ENCODE results near the gene FBH1. TPM values are rescaled to one million over a fixed set of nuclear protein-coding genes. Genes with fewer than 3 reads are reported as not detected.
A peak's percentile ranks its signal among the peaks of the same experiment; 100 is the strongest.

Gene FBH1
- total and polyA plus RNA-seq, 10 of the 15 experiments (the other 5 are each of a cell fraction or from before 2014, with no cell fraction given) = 6.1 to 67.6 (median 47.2) TPM

DNA sequence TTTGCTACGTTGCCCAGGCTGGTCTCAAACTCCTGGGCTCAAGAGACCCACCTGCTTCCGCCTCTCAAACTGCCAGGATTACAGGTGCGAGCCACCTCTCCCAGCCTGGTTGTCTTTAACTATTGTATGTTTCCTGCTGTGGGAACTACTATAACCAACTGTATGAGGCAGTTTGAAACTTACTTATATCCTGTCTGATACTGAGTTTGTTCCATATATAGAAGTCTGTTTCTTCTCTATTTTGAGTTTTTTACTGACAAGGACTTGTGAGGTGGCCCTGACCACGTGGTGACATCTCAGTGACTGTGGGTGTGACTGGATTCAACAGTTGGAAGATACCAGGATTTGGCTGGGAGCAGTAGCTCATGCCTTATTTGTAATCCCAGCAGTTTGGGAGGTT is 14.2 kb downstream of the FBH1 start (continued):
- TF ChIP-seq, protein P1, sequence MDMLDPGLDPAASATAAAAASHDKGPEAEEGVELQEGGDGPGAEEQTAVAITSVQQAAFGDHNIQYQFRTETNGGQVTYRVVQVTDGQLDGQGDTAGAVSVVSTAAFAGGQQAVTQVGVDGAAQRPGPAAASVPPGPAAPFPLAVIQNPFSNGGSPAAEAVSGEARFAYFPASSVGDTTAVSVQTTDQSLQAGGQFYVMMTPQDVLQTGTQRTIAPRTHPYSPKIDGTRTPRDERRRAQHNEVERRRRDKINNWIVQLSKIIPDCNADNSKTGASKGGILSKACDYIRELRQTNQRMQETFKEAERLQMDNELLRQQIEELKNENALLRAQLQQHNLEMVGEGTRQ (IDR thresholded peaks at IDR 0.05; ENCODE audit: borderline replicate concordance, low read depth, low read length) = no peak
- no peak for TF ChIP-seq KAT2A (conservative IDR thresholded peaks at IDR 0.05; ENCODE audit: control insufficient read depth, low read depth, low read length)
- no peak for TF ChIP-seq KLF5 (IDR thresholded peaks at IDR 0.05; ENCODE audit: partially characterized antibody)
- TF ChIP-seq IKZF2 (IDR thresholded peaks at IDR 0.05) = peak; percentile 43 to 56
- TF ChIP-seq, protein P2, sequence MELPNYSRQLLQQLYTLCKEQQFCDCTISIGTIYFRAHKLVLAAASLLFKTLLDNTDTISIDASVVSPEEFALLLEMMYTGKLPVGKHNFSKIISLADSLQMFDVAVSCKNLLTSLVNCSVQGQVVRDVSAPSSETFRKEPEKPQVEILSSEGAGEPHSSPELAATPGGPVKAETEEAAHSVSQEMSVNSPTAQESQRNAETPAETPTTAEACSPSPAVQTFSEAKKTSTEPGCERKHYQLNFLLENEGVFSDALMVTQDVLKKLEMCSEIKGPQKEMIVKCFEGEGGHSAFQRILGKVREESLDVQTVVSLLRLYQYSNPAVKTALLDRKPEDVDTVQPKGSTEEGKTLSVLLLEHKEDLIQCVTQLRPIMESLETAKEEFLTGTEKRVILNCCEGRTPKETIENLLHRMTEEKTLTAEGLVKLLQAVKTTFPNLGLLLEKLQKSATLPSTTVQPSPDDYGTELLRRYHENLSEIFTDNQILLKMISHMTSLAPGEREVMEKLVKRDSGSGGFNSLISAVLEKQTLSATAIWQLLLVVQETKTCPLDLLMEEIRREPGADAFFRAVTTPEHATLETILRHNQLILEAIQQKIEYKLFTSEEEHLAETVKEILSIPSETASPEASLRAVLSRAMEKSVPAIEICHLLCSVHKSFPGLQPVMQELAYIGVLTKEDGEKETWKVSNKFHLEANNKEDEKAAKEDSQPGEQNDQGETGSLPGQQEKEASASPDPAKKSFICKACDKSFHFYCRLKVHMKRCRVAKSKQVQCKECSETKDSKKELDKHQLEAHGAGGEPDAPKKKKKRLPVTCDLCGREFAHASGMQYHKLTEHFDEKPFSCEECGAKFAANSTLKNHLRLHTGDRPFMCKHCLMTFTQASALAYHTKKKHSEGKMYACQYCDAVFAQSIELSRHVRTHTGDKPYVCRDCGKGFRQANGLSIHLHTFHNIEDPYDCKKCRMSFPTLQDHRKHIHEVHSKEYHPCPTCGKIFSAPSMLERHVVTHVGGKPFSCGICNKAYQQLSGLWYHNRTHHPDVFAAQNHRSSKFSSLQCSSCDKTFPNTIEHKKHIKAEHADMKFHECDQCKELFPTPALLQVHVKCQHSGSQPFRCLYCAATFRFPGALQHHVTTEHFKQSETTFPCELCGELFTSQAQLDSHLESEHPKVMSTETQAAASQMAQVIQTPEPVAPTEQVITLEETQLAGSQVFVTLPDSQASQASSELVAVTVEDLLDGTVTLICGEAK (IDR thresholded peaks at IDR 0.05; ENCODE audit: borderline replicate concordance) = no peak
- TF ChIP-seq, protein P3, sequence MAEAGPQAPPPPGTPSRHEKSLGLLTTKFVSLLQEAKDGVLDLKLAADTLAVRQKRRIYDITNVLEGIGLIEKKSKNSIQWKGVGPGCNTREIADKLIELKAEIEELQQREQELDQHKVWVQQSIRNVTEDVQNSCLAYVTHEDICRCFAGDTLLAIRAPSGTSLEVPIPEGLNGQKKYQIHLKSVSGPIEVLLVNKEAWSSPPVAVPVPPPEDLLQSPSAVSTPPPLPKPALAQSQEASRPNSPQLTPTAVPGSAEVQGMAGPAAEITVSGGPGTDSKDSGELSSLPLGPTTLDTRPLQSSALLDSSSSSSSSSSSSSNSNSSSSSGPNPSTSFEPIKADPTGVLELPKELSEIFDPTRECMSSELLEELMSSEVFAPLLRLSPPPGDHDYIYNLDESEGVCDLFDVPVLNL (IDR thresholded peaks at IDR 0.05; ENCODE audit: low read depth, low read length) = no peak
- TF ChIP-seq POLR2AphosphoS5 (IDR thresholded peaks at IDR 0.05; ENCODE audit: low read length) = 0 out of 2 replicates have a peak, but pooled peaks have one; percentile 29
- TF ChIP-seq DPF2 (IDR thresholded peaks at IDR 0.05) = no peak
- no peak for TF ChIP-seq POLR2A (IDR thresholded peaks at IDR 0.05; ENCODE audit: low read depth, low read length)
- TF ChIP-seq SRF (IDR thresholded peaks at IDR 0.05; ENCODE audit: low read depth in 2 of 2, low read length in 2 of 2) = peak in 1 of 2 experiments; percentile 52; a peak in 1 of 4 replicates
- TF ChIP-seq BHLHE40 (IDR thresholded peaks at IDR 0.05; ENCODE audit: borderline replicate concordance in 1 of 2, low read depth in 2 of 2, low read length in 1 of 2) = no peak
- TF ChIP-seq CBX5 (IDR thresholded peaks at IDR 0.05; ENCODE audit: low read depth) = peak; percentile 88
- TF ChIP-seq, protein P4, sequence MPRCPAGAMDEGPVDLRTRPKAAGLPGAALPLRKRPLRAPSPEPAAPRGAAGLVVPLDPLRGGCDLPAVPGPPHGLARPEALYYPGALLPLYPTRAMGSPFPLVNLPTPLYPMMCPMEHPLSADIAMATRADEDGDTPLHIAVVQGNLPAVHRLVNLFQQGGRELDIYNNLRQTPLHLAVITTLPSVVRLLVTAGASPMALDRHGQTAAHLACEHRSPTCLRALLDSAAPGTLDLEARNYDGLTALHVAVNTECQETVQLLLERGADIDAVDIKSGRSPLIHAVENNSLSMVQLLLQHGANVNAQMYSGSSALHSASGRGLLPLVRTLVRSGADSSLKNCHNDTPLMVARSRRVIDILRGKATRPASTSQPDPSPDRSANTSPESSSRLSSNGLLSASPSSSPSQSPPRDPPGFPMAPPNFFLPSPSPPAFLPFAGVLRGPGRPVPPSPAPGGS (IDR thresholded peaks at IDR 0.05; ENCODE audit: borderline replicate concordance, insufficient read depth, low read depth, low read length, poor library complexity, severe bottlenecking) = peak; percentile 14
- no peak for TF ChIP-seq BACH1 (IDR thresholded peaks at IDR 0.05; ENCODE audit: borderline replicate concordance)
- no peak for TF ChIP-seq ZNF384 (IDR thresholded peaks at IDR 0.05; ENCODE audit: borderline replicate concordance, low read depth, low read length)
- TF ChIP-seq, protein P5, sequence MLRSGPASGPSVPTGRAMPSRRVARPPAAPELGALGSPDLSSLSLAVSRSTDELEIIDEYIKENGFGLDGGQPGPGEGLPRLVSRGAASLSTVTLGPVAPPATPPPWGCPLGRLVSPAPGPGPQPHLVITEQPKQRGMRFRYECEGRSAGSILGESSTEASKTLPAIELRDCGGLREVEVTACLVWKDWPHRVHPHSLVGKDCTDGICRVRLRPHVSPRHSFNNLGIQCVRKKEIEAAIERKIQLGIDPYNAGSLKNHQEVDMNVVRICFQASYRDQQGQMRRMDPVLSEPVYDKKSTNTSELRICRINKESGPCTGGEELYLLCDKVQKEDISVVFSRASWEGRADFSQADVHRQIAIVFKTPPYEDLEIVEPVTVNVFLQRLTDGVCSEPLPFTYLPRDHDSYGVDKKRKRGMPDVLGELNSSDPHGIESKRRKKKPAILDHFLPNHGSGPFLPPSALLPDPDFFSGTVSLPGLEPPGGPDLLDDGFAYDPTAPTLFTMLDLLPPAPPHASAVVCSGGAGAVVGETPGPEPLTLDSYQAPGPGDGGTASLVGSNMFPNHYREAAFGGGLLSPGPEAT (IDR thresholded peaks at IDR 0.05; ENCODE audit: low read depth) = no peak
- TF ChIP-seq, protein P6, sequence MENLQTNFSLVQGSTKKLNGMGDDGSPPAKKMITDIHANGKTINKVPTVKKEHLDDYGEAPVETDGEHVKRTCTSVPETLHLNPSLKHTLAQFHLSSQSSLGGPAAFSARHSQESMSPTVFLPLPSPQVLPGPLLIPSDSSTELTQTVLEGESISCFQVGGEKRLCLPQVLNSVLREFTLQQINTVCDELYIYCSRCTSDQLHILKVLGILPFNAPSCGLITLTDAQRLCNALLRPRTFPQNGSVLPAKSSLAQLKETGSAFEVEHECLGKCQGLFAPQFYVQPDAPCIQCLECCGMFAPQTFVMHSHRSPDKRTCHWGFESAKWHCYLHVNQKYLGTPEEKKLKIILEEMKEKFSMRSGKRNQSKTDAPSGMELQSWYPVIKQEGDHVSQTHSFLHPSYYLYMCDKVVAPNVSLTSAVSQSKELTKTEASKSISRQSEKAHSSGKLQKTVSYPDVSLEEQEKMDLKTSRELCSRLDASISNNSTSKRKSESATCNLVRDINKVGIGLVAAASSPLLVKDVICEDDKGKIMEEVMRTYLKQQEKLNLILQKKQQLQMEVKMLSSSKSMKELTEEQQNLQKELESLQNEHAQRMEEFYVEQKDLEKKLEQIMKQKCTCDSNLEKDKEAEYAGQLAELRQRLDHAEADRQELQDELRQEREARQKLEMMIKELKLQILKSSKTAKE (IDR thresholded peaks at IDR 0.05; ENCODE audit: low read depth, poor library complexity, severe bottlenecking) = peak; percentile 69
- TF ChIP-seq SMAD1 (IDR thresholded peaks at IDR 0.05; ENCODE audit: low read depth, partially characterized antibody) = no peak
- peak; percentile 82; the same call in 1 of the 2 replicates for TF ChIP-seq TCF12 (IDR thresholded peaks at IDR 0.05; ENCODE audit: low read depth, low read length)

Measured in GM12878 (cell line).